Endometrial microvascular endothelial cells (primary cell): ENCODE measurements around the gene MRTFA. TPM values are rescaled to one million over a fixed set of nuclear protein-coding genes. Genes with fewer than 3 reads are reported as not detected.
"Not testable (repeated sequence)": the region's sequence is repeated elsewhere in the genome, so short reads cannot be mapped to it uniquely, and the experiment has no call there.

Experiments
- in situ Hi-C: cut with HindIII; loops from 2 replicates; pipeline ENCODE4 v1.10.0; 2017; ENCODE audit warnings: low sequenced_read_pairs, low pct_unique_long_range_greater_than_20kb; ENCODE audit errors: inconsistent ontology term
- total RNA-seq: library from RNA; depleted of rRNA; stranded (reverse); fragments of >200 nt; gene quantifications from one replicate; pipeline ENCODE4 v1.2.3, GENCODE V29; 2015; ENCODE audit errors: inconsistent ontology term

The MRTFA gene
- total RNA-seq, 1 donor from 2014 or later = 14.3 TPM

DNA sequence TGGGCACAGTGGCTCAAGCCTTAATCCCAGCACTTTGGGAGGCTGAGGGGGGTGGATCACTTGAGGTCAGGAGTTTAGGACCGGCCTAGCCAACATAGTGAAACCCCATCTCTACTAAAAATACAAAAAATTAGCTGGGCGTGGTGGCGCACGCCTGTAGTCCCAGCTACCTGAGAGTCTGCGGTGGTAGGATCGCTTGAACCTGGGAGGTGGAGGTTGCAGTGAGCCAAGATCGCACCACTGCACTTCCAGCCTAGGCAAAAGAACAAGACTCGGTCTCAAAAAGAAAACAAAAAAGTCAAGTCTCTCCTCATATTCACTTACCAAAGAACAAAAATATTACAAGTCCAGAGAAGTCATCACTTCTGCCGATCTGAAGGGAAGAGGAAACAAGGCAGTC is 51.8 kb downstream of the MRTFA start:
- in situ Hi-C loops = not testable (repeated sequence)

DNA sequence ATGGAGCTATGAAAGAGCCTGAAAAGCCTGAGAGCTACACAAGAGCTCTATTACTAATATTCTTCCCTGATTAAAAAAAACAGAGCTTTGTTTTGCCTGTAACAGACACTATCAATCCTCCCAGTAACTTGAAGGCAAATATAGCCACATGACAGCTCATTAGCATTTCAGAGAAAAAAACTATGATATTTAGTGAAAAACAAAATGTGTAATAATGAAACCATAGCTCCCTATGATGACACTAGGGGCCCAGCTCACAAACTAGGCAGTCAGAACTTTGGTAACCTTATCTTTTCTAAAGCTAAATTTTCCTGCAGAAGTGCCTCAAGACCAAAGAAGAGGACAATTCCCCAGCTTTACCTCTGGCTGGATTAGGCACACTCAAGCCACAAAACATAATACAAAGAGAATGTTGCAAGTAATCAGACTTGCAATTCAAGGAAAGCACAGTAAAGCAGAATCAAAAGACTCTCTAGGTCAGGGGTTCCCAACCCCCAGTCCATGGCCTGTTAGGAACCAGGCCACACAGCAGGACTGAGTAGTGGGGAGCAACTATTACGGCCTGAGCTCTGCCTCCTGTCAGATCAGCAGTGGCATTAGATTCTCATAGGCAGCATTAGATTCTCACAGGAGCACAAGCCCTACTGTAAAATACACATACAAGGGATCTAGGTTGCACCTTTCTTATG is 53.3 kb downstream of the MRTFA start:
- in situ Hi-C loops = no loop called here

DNA sequence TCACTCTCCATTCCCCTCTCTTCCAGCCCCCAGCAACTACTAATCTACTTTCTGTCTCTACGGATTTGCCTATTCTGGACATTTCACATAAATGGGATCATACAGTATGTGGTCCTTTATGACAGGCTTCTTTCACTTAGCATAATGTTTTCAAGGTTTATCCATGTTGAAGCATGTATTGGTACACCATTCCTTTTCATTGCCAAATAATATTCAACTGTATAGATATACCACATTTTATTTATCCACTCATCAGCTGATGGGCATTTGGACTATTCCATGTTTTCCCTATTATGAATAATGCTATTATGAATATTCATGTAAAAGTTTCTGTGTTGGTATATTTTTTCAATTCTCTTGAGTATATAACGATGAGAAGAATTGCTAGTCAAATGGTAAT is 54.5 kb downstream of the MRTFA start:
- in situ Hi-C loops = no loop called here

DNA sequence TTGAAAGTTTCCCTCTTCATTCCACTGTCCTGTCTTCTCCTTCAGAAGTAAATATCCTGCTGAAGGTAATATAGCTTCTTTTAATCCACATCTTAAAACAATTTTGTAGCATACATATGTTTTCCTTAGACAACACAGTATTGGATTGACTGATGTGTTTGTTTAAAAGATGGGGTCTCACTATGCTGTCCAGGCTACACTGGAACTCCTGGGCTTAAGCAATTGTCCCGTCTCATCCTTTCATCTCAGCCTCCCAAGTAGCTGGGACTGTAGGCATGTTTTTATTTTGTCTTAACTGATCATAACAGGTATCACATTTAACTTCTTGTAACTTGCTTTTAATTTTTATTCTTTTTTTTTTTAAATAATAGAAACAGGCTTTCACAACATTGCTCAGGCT is 55.9 kb downstream of the MRTFA start:
- in situ Hi-C loops = no loop called here

DNA sequence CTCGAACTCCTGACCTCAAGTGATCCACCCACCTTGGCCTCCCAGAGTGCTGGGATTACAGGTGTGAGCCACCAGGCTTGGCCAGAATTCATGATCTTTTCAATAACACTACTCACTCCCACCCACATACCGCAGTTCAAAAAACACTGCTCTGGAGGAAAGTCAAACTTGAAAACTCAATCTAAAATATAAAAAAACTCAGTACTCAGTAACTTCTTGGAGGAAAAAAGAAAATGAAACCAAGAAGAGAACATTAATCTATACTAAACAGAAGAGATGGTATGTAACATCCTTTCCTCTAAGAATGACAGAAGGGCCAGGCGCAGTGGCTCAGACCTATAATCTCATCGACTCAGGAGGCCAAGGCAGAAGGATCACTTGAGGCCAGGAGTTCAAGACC is 58.3 kb downstream of the MRTFA start:
- in situ Hi-C loops = no loop called here

- in situ Hi-C loops = no loop called here
These were observed 63.5 kb downstream of the MRTFA start for GRCh38 chr22:40572976-40573375.

DNA sequence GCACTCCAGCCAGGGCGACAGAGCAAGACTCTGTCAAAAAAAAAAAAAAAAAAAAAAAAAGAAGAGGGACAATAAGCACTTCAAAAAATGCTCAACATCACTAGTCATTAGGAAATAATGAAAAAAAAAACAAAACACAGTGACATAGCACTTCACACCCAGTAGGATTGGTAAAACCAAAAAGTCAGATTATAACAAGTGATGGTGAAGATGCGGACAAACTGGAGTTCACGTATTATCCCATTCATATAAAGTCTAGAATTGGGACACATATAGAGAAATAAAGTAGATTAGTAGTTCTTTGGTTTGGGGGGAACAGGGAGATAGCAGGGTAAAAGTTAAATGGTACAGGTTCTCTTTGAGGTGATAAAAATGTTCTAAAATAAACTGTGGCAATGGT is 64.6 kb downstream of the MRTFA start:
- in situ Hi-C loops = no loop called here

GRCh38 chr22:40567626-40568328 is 68.7 kb downstream of the MRTFA start:
- in situ Hi-C loops = no loop called here

- in situ Hi-C loops = no loop called here
These were observed 69.4 kb downstream of the MRTFA start for GRCh38 chr22:40567106-40567505.

DNA sequence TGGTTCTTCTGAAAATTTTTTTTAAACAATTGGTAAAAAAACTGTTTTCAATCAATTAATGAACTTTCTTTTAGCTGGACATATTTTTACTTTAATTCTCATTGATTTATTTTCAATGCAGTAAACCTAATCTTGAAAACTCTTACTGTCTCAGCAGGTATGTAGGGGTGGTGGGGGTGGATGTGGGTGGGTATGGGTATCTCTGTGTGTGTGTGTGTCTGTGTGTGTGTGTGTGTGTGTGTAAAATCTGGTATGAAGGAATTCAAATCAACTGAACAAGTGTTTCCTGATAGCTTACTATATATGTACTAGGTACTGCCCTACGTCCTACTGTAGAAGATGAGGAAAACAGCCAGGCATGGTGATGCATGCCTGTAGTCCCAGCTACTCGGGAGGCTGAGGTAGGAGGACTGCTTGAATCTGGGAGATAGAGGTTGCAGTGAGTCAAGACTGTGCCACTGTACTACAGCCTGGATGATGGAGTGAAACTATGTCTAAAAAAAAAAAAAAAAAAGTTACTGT is 75.5 kb downstream of the MRTFA start:
- in situ Hi-C loops = no loop called here

DNA sequence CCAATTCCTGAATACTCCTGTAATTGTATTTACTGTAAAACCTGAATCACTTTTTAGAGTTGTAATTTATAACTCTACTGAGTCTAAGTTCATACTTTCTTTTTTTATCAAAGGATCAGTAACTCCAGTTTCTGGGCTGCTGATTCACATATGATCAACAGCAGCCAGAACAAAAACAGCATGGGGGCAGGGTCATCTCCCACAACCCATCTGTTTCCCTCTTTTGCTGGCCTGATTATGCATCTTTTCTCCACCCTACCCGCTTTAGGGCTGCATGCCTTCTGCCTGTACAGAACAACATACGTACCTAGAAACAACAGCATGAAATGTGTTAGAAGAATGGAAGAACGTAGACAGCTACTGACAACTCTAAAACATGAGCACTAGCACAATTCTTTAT is 76.0 kb downstream of the MRTFA start:
- in situ Hi-C loops = no loop called here

DNA sequence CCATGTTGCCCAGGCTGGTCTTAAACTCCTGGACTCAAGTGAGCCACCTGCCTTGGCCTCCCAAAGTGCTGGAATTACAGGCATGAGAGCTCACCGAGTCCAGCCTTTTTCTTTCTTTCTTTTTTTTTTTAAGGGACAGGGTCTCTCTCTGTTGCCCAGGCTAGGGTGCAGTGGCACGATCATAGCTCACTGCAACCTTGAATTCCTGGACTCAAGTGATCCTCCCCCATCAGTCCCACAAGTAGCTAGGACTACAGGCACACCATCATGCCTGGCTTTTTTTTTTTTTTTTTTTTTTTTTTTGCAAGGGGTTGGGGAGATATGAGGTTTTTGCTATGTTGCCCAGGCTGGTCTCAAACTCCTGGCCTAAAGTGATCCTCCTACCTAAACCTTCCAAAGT is 78.5 kb downstream of the MRTFA start:
- in situ Hi-C loops = no loop called here

DNA sequence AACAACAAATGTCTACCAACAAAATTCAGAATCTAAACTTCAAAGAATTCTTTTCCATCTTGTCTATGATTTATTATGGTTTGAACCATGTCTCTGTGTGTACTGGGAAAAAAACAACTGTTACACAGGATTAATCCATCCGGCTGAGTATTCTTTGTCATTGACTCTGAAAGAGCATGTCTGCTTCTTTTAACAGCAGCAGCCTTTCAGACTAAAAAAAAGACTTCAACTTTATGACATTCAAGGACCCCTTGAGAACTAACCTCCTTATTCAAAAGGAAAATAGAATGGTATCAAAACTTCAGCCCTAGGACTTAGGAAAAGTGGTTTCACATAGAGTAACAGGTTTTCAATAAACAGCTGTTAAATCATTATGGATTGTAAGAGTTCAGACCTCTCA is 79.9 kb downstream of the MRTFA start:
- in situ Hi-C loops = no loop called here

DNA sequence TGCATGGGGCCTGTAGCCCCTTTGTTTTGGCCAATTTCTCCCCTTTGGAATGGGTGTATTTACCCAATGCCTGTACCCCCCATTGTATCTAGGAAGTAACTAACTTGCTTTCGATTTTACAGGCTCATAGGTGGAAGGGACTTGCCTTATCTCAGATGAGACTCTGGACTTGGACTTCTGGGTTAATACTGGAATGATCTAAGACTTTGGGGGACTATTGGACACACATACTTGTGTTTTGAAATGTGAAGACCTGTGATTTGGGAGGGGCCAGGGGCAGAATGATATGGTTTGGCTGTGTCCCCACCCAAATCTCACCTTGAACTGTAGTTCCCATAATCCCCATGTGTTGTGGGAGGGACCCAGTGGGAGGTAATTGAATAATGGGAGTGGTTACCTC is 82.5 kb downstream of the MRTFA start:
- in situ Hi-C loops = not testable (repeated sequence)

GRCh38 chr22:40553014-40553554 is 83.4 kb downstream of the MRTFA start:
- in situ Hi-C loops = no loop called here

DNA sequence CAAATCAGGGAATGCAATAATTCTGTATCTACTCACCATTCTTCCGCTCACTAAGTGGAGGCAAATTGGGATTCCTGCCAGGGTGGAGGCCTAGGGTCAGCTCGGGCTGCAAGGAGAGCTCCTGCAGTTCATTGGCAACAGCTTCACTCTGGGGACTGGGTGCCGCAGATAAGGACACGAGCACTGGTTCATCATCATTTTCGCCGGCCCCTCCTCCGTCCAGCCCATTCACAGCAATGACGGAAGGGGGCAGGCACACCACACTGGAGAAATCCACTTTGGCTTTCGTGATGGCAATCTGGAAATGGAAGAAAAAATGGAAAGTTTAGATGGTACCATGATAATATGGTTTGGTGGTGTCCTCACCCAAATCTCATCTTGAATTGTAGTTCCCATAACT is 84.4 kb downstream of the MRTFA start:
- in situ Hi-C loops = no loop called here

DNA sequence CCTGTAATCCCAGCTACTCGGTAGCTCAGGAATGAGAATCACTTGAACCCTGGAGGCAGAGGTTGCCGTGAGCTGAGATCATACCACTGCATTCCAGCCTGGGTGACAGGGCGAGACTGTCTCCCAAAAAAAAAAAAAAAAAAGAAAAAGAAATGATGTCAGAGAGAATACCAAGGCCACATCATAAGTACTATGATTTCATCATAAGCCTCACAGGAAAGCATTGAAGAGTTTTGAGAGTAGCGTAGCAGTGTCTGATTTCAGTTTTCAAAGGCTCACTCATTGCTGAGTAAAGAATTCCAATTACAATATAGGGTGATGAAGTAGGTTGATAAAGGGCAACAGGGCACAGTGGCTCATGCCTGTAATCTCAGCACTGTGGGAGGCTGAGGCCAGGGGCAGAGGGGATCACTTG is 88.8 kb downstream of the MRTFA start:
- in situ Hi-C loops = loop anchor here (25.0 kb wide), 1 partner anchor 90 kb away; the partner anchor contains the start of gene MRTFA

DNA sequence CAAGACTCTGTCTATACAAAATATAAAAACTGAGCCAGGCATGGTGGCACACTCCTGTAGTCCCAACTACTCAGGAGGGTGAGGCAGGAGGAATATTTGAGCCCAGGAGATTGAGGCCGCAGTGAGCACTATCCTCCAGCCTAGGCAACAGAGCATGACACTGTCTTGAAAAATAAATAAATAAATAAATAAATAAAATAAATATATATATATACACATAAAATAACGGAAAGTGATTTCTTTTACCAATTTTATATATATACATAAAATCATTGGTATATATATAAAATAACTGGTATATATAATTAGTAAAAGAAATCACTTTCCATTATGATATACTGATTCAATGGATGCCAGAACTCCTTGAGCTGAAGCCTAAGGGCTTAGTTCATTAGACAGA is 91.8 kb downstream of the MRTFA start:
- in situ Hi-C loops = loop anchor here (25.0 kb wide), 1 partner anchor 93 kb away; the partner anchor contains the start of gene MRTFA

- in situ Hi-C loops = loop anchor here (25.0 kb wide), 1 partner anchor 94 kb away; the partner anchor contains the start of gene MRTFA
These were observed 93.5 kb downstream of the MRTFA start for GRCh38 chr22:40542821-40543540.
